CD4-positive, alpha-beta T cell treated with Interleukin-17A for 4 hours (primary cell): ENCODE results near the gene APIP.
"Not testable (repeated sequence)": the region's sequence is repeated elsewhere in the genome, so short reads cannot be mapped to it uniquely, and the experiment has no call there.

Source experiments
- DNase-seq: peaks from one replicate; pipeline ENCODE4 v3.0.0-alpha.2; 2020; ENCODE audit warnings: mixed read lengths

APIP gene

DNA sequence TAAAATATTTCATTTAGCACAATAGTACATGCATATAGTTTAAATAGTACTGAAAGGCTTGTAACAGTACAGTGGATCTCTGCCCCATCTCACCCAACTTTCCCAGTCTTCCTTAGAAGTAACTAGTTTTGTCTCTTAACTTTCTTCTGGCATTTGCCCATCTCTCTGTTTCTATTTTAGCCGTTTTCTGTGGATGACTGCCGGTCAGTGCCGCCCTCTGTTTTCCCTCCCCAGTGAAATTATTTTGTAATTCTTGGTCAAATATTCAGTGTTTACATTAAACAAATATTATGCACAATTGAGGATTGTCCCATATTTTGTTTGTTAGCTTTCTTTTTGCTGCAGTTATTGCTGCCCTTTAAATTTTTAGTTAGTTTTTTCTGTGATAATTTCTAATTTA lies 8.5 kb upstream of the APIP start:
- DNase-seq = no peak

DNA sequence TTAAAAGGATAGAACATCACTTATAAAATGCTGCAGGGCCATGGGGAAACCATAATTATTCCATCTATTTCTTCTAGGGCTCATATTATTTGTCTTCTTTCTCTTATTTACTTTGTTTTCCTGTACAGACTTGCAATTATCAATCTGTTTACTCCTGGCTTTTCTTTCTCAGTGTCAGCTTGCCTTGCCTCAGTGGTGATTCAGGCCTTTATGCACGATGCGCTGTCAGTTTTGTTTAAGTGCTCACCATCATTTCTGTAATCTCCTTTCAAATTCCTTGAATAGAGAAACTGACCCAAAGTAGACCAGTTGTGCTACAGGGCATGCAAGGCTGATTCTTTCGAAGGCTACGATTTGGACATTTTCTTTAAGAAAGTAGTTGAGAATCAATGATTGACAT lies 5.0 kb upstream of the APIP start:
- no peak for DNase-seq

DNA sequence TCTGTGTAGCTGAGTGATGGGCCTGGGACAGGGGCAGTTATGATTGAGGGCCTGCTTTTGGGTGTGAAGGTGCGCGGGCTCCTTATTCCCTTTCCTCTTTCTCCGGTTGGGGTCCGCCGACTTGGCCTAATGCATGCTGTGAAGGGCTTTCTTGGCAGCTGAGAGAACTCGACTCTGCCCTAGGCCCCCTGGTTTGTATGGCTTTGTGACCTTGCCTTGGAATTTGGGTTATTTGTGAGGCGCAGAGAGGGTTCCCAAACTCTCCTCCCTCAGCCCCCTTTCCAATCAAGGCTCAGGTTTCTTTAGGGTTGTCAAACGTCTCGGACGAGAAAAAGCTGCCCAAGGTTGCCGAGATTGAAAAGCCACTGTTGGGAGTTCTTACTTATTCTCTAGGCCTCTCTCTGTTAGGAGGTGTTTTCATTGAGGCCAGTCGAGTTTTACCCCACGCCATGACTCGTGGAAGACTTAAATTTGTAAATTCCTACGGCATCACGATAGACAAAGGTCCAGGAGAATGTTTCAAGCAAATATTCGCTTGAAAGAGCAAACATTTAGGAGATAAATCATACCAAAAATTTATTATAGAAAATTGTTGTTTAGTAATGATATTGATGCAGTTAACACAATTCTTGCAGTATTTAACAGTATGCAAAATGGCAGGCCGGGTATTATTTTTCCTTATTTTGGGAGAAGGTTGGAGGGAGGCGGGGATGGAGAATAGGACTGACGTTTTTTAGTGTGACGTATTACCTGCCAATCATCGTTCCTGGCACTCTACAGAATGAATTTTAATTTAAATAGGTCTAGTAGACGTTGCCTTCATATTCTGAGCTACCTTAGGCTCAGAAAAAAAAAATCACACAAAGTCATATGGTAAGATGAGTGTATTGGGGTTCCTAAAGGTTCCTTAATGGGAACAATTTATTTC lies 928 bp upstream of the APIP start:
- no peak for DNase-seq

DNA sequence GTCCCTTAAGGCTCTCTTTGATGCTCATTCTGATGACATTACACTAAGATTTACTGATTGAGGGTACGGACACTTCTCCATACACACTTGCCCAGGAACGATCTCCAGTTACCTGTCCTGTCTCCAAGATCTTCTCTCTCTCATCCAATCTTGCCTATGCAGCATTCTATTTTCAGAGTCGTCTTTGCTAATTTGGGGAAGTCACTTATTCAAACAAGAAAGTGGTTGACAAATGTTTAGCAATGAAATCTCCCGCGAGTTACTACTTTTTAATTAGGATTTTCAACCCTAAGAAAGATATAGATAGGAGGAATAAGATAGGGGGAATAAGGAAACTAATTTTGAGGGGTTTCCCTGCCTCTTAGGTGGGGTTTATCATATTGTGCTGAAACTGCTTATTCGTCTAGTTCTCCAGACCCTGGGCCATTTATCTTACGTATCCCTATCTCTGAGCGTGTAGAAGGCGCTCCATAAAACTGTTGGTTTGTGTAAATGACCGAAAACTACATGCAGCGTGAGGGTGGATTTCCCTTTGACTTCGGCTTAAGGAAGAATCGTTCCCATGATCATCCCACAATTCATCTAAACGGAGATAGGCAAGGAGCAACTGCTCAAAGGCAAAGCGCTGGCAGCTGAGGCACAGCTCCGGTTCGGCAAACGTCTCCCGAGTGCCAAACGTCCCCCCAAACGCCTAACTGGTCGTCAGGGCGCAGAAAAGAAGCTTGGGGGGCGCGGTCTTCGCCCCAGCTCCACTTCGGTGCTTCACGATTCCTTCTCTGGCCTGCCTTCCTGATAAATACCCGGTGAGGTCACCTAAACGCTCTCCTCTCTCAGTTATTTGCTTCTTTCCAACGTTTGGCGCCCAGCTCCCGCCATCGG lies 804 bp downstream of the APIP start:
- no peak for DNase-seq

DNA sequence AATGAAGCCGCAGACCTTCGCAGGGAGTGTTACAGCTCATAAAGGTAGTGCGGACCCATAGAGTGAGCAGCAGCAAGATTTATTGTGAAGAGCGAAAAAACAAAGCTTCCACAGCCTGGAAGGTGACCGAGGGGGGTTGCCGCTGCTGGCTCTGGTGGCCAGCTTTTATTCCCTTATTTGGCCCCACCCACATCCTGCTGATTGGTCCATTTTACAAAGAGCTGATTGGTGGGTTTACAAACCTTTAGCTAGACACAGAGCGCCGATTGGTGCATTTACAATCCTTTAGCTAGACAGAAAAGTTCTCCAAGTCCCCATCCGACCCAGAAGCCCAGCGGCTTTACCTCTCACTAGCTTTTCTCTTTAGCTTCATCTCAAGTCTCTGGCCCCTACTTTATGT lies 2.6 kb downstream of the APIP start:
- not testable (repeated sequence) for DNase-seq

DNA sequence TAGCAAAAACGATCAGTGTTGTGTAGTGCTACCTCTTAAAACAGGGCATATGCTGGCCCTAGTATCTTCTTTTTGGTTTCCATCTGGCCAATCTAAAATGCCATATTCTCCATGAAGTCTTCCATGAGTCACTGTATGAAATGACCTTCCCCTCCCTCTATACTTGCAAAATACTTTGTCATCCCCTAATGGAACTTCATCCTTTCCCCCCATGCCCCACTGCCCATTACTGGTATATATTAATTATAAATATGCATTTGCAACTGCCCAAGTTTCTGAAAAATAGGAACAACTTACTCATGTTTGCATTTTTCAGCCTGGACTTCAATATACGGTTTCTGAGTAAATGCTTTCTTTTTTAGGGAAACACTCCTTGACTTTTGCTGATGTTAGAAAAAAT lies 4.5 kb downstream of the APIP start:
- DNase-seq = no peak

DNA sequence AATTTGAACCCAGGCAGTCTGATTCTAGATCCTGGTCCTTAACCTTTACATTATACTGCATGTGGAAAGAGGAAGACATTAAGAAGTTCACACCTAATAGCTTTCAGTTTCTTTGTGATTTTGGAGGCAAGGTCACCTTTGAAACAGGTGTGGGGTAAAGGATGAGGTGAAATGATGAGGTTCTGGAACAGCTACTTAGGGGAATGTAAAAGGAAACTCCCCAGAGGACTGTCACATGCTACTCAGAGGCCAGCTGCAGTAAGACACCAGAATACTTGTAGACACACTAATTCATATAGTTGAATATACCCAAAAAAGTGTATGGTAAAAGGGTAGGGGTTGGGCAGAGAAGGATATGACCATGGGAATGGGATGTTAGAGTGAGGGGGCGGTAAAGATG lies 5.4 kb downstream of the APIP start:
- DNase-seq = no peak

DNA sequence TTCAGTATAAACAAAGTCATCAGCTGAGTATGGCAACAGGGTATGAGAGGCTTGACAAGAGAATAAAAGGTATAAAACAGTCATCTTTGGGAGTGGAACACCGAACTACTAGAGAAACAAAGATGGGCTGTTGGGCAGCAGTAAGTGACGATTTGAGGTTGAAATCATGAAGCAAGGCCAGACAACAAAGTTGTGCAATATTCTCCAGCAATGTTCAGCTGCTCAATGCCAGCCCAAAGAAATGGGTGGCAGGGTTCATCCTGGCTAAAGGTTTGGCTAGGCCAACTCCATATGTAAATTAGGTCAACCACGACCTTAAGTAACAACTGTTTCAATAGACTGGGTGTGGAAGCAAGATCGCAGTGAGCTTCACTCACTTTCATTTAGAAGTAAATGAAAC lies 6.2 kb downstream of the APIP start:
- DNase-seq = no peak

DNA sequence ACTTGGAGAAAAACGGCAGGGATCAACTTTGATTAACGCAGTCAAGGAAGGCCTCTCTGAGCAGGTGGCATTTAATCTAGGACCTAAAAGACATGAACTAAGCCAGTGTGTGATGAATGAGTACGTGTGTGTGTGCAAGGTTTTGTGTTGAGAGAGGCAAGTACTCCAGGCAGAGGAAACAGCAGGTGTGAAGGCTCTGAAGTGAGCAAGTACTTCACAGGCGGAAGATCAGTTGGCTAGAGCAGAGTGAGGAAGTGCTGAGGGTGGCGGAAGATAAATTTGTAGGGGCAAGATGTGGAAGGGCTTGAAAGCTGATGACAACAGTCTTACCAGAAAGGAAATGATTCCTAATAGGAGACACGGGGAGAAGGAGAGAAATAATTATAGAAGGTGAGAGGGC lies 6.8 kb downstream of the APIP start:
- DNase-seq = no peak

DNA sequence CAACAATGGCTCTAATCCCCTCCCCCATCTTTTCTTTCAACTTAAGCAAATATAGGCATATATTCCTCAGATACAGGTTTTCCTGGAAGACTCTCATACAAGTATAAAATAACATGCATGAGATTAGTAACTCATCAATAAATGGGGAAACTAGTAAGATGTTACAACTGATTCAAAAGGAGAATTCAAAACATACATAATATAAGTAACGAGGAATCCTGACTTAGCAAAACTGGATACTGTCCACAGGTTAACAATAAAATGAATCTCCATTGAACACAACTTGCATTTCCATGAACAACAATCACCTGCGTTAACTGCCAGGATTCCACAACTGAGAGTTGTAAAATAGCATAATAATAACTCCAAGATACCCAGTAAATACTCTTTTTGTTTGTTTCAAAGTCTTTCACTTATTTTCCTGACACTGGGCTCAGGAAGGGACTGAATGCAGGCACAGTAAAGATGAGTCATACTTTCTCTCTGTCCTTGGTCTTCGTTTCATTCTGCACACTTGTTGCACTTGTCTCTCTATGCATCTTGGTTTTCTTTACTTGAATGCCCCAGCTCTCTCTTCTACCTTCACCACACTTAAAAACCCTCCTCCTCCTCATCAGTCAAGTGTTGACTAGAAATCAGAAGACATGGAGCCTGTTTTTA lies 8.1 kb downstream of the APIP start:
- no peak for DNase-seq

DNA sequence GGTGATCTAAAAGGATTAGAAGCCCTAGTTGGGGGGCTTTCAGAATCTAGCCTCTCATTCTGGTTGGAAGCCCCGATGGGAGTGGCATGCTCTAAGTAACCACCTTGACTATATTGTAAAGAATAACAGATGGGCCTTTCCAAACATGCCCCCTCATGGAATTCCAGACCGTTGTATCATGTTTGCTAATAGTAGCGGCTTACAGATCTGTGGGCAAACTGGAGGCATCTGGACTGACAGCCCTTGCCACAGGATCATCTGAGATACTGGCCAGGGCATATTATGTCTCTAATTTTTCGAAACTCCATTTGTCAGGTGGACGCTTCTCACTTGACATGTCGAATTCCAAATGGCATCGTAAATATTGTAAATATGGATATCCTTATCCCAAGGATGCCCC lies 10.5 kb downstream of the APIP start:
- no peak for DNase-seq

DNA sequence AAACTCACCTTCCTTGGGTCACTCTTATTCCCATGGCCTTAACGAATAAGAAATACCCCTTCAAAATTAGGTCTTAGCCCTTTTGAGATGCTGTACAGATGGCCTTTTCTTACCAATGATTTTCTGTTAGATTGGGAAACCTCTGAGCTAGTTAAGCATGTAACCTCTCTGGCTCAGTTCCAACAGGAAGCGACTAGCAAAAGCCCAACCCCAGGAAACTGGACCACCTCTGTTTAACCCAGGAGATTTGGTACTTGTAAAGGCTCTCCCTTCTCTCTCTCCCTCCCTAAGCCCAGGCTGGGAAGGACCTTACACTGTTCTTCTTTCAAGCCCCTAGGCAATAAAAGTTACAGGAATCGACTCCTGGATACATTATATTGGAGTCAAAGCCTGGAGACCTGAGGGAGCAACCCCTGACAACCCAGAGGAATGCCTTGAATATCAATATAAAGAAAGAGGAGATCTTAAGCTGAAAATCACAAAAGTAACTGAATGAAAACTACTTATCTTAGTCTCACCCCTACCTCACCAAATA lies 11.7 kb downstream of the APIP start:
- DNase-seq = no peak

DNA sequence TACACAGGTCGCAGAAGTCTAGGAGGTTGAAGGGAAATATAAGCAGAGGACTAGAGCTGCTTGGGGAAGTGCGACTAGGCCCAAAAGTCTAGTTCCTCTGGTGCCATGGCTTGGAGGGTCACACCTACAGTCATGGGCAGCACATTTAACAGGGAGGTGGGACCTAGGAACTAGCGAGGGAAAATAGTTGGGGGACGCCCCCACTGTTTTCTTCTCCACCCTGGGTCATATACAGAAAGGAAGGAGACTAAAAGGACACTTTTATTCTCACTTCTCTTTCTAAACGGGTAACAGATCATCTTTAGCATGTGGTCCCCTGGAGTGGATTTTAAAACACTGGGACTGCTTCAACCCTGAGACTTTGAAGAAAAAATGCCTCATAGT lies 16.6 kb downstream of the APIP start:
- DNase-seq = no peak

DNA sequence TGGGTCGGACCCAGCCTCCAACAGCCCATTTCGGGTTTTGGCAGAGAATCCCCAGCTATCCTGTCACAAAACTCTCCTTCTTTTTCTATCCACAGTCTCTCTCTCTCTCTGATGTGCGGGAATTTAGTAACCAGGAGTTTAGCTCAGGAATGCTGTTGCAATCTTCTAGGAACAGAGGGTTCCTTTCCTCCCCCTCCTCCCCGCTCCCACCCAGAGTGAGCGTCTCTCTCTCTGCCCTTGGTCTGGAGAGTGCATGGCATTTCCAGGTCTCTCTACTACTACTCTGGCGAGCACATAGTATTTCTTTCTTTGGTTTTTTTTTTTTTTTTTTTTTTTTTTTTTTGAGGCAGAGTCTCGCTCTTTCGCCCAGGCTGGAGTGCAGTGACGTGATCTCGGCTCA lies 17.7 kb downstream of the APIP start:
- no peak for DNase-seq

DNA sequence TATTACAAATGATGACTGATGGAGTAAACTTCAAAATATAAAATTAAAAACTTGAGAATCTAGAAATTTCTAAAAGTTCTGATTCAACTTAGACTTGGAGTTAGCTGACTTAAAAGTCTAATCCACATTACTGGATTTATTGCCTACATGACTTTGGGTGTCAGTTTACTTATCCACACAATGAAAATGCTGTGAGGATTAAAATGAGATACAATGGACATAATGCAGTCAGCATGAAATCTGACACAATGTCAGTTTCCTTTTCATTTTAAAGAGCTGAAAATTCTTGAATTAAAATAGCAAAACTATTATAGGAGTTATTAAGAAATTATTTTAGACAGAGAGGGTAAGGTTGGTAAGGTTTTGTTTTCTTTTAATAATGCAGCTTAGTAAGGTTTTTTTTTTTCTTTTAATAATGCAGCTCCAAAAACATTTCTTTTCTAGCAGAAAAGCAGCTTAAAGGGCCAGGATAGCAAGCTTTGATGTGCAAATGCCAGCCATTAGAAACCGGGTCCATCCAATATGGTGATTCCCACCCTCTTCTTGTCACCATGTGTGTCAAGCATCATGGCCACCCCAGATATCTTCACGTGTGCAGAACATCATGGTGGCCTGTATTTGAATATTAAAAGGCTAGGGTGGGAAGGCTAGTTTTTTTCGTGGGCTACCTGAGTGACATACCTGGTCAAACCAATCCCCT lies 18.9 kb downstream of the APIP start:
- no peak for DNase-seq

DNA sequence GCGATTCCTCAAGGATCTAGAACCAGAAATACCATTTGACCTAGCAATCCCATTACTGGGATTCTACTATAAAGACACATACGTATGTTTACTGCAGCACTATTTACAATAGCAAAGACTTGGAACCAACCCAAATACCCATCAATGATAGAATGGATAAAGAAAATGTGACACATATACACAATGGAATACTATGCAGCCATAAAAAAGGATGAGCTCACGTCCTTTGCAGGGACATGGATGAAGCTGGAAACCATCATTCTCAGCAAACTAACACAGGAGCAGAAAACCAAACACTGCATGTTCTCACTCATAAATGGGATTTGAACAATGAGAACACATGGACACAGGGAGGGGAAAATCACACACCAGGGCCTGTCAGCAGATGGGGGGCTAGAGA lies 20.0 kb downstream of the APIP start:
- DNase-seq = not testable (repeated sequence)

DNA sequence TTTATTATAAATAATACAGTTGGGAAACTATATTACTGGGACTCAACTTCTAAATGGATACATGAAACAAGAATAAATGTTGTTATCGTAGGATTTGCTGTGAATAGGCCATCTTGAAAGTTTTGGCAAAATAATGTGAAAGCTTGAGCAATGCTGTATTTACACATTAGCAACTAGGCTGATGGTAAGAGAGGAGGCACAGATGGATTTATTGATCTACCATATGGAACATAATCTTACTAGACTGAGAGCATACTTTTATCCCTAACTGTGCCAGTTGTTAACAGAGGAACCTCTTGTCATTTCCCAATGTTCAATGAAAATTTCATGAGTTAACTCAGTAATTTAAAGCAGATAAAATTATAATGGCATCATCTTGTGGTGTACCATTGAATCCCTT lies 22.8 kb downstream of the APIP start:
- no peak for DNase-seq

DNA sequence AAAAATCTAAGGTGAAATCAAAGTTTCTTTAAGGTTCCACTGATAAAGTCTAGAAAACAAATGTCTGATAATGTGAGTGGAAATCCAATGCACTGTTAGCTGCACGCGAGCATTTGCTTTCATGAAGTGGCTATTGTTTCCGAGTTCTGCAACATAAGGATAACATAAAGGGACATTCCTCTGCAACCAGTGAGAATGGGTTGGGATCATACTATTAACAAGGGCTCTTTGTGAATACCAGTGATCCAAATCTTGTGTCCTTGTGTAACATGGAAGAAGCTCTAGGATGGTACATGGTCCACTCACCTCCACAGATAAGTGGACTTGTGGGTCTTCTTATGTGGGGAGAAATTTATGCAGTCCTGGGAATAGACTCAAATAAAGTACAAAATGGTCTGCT lies 24.6 kb downstream of the APIP start:
- DNase-seq = no peak

DNA sequence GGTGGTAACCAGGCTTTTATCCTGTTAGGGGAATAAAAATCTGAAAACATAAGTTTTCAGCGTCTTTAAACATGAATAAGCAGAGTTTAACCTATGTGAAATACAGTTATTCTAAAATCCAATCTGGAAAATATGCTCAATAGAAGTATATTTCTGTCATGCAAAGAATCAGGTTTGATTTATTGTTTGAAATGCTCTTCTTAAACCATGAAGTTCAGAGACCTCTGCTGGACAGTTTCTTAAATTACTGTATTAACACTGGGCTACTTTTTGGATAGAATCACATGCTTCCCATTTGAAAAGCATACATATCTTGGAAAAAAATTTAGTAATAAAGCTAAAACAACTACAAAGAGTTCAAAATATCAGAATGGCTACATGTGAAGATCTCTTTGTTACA lies 25.4 kb downstream of the APIP start:
- no peak for DNase-seq

DNA sequence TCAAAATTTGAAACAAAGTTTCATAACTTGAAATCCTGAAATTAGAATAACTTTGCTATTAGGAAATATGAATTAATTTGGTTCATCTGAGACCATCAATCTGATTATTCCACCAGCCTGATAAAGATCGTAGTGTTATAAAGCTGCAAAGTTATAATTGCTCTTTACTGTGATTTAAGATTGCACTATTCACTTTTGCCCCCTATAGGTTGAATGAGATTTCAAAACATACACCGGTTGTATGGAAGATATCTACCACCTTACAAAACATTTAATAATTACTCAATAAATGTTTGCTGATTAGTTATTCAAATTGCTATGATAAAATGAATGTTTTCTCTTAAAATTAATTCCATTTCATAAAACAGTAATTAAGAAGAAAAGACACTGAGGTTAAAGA lies 26.1 kb downstream of the APIP start:
- DNase-seq = no peak

DNA sequence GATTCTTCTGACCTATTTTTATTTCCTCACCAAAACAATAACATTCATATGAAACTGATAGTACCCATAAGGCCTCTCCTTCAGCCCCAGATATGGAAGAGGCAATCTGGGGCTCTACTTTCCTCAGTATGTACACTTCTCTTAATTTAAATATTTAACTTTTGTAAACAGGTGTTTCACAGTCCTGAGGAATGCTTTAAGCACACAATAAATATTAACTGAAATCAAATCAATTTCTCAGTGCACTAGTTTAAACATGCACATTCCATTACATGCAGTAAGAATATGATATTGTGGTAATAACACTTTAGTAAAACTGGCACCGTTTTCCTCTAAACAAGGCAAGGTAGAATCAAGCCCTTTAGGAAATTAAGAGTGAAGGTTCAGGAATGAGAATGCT lies 28.9 kb downstream of the APIP start:
- DNase-seq = no peak

DNA sequence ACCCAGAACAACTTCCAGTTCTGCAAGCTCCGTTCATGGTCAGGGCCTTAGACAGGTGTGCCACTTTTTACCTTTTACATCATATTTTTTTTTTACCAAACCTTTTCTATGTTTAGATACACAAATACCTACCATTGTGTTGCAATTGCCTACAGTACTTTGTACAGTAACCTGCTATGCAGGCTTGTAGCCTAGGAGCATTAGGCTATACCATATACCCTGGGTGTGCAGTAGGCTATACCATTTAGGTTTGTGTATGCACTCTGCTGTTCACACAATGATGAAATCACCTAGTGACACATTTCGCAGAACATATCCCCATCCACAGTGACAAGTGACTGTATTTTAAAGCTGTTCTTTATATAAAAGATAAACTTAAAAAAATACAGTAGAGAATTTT lies 29.6 kb downstream of the APIP start:
- DNase-seq = no peak

DNA sequence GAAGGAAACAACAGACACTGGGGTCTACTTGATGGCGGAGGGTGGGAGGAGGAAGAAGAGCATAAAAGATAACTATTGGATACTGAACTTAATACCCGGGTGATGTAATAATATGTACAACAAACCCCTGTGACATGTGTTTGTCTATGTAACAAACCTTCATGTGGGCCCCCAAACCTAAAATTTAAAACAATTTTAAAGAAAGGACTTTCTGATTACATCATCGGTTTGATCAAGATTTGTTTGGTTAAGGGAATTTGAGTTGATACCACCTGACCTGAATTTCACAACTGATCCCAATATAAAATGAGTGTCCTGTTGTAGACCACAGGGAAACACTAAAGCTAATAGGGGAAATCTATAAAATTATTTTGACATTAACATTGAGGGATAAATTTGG lies 34.3 kb downstream of the APIP start:
- DNase-seq = no peak
